OCI-LY3 (cell line): Measurements from ENCODE around the gene RGS6.

Source experiments
- H2AFZ ChIP-seq: fragments of 200-600, 300-600 bp; shearing (Covaris generic); 2 replicates; pipeline ENCODE4 v1.6.0; 2014; ENCODE audit warnings: antibody characterized with exemption, low read depth, low read length
- H3K27ac ChIP-seq: fragments of 200-600, 300-600 bp; sonication (generic); 2 replicates; pipeline ENCODE4 v1.5.1; 2014; ENCODE audit warnings: mild to moderate bottlenecking, low read length, moderate library complexity, mixed read lengths
- H3K27me3 ChIP-seq: fragments of 200-600, 300-600 bp; sonication (generic); 2 replicates; pipeline ENCODE4 v1.6.1; 2014; ENCODE audit warnings: low read depth, low read length, mixed read lengths
- H3K36me3 ChIP-seq: fragments of 200-600, 300-600 bp; sonication (generic); replicated peaks from 2 replicates; pipeline ENCODE3; 2014; ENCODE audit warnings: low read depth, low read length, mixed read lengths
- H3K4me1 ChIP-seq: fragments of 300-600, 200-600 bp; sonication (generic); 2 replicates; pipeline ENCODE4 v1.6.1; 2014; ENCODE audit warnings: low read length, mixed read lengths
- H3K4me2 ChIP-seq: fragments of 200-600, 300-600 bp; sonication (generic); 2 replicates; pipeline ENCODE4 v1.6.1; 2014; ENCODE audit warnings: low read length, mixed read lengths
- H3K4me3 ChIP-seq: fragments of 300-600, 200-600 bp; sonication (generic); 2 replicates; pipeline ENCODE4 v1.5.1; 2014; ENCODE audit warnings: antibody characterized with exemption, mild to moderate bottlenecking, low read length, moderate library complexity
- H3K79me2 ChIP-seq: fragments of 300-600, 200-600 bp; shearing (Covaris generic); 2 replicates; pipeline ENCODE4 v1.6.1; 2014; ENCODE audit warnings: mild to moderate bottlenecking, low read length, mixed read lengths
- H3K9ac ChIP-seq: fragments of 300-600, 200-600 bp; shearing (Covaris generic); 2 replicates; pipeline ENCODE4 v1.6.0; 2014; ENCODE audit warnings: mild to moderate bottlenecking, low read length, moderate library complexity
- H3K9me3 ChIP-seq: fragments of 200-600, 300-600 bp; shearing (Covaris generic); 2 replicates; pipeline ENCODE4 v1.6.1; 2014; ENCODE audit warnings: low read length, mixed read lengths; ENCODE audit not compliant: insufficient read depth
- H4K20me1 ChIP-seq: fragments of 200-600, 300-600 bp; sonication (generic); 2 replicates; pipeline ENCODE4 v1.6.1; 2016; ENCODE audit warnings: low read length, mixed read lengths; ENCODE audit not compliant: insufficient read depth
- EZH2phosphoT487 ChIP-seq: fragments of 200-600 bp; shearing (Covaris generic); IDR thresholded peaks from 2 replicates; pipeline ENCODE4 v1.6.1; 2018; ENCODE audit warnings: antibody characterized with exemption, mixed run types, low read depth
- TF ChIP-seq, protein P1 (sequence below): fragments of 200-600, 300-600 bp; sonication (generic); IDR thresholded peaks from 2 replicates; pipeline ENCODE4 v1.5.1; 2014; ENCODE audit warnings: antibody characterized with exemption, low read length, low read depth

Gene RGS6

DNA sequence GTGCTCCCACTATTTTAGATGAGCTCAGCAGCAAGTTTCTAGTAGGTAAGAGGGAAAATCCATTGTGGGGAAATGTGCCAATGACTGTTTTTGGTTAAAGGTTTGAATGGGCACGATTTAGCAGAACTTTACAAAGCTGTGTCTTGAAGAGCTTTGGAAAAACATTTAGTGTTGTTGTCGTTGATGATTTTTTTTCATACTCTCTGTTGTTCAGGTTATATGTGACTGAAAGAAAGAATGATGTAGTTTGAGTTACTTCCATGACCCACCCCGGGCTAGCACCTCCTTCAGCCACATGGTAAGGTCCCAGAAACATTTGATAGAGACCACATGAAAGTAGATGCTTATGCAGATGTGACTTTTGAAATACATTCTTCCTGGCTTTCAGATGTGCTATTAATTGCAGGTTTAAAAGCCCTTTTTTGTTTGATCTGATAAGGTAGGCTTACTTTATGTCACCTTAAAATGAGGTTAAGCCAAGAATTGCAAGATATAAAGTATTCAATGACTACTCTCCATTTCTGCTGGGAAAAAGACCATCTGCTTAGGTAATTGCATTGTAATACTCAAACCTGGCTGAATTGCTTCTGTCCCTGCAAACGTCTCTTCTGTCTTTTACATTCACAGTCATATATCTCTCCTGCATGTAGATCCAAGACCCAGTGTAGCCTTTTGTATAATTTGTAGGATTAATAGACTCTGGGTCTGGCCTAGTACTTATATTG, 250.6 kb downstream of the RGS6 start:
- no peak overlapping the region for H3K4me3 ChIP-seq
- no peak overlapping the region for H3K4me2 ChIP-seq
- H3K79me2 ChIP-seq = no peaks in the 10 kb centered on the region
- H3K9me3 ChIP-seq = no peaks in the 10 kb centered on the region
- no peak overlapping the region for H2AFZ ChIP-seq
- H3K9ac ChIP-seq = no peak overlapping the region
- no peak overlapping the region for H3K27ac ChIP-seq
- TF ChIP-seq, protein P1, sequence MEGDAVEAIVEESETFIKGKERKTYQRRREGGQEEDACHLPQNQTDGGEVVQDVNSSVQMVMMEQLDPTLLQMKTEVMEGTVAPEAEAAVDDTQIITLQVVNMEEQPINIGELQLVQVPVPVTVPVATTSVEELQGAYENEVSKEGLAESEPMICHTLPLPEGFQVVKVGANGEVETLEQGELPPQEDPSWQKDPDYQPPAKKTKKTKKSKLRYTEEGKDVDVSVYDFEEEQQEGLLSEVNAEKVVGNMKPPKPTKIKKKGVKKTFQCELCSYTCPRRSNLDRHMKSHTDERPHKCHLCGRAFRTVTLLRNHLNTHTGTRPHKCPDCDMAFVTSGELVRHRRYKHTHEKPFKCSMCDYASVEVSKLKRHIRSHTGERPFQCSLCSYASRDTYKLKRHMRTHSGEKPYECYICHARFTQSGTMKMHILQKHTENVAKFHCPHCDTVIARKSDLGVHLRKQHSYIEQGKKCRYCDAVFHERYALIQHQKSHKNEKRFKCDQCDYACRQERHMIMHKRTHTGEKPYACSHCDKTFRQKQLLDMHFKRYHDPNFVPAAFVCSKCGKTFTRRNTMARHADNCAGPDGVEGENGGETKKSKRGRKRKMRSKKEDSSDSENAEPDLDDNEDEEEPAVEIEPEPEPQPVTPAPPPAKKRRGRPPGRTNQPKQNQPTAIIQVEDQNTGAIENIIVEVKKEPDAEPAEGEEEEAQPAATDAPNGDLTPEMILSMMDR = no peak
- no peak for TF ChIP-seq EZH2phosphoT487
- peaks cover 12% of the 10 kb centered on the region for H3K27me3 ChIP-seq
- H3K4me1 ChIP-seq = no peaks in the 10 kb centered on the region
- no peaks in the 10 kb centered on the region for H3K36me3 ChIP-seq
- H4K20me1 ChIP-seq = no peaks in the 10 kb centered on the region

DNA sequence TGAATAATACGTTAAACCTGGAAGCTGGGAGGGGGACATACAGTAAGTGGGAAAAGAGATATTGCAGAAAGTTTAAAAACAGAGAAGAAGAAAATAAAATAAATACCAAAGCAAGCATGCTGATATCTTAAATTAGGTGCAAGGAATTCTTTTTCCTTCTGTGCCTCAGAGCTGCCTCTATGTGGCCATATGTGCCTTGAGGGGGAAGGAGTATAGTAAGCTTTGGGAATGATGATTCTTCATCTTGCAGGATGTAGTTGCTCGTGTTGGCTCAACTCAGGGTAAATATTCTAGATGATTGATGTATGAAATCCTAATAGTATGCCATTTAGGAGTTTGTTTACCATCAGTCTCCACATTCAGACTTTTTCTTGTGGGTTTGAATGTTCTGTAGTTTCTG, 251.4 kb downstream of the RGS6 start:
- H4K20me1 ChIP-seq = no peaks in the 10 kb centered on the region
- H3K27me3 ChIP-seq = peaks cover 9% of the 10 kb centered on the region
- no peak overlapping the region for H3K27ac ChIP-seq
- no peaks in the 10 kb centered on the region for H3K9me3 ChIP-seq
- no peak overlapping the region for H3K9ac ChIP-seq
- H3K79me2 ChIP-seq = no peaks in the 10 kb centered on the region
- no peak overlapping the region for H3K4me3 ChIP-seq
- H3K4me2 ChIP-seq = no peak overlapping the region
- no peak overlapping the region for H2AFZ ChIP-seq
- no peak for TF ChIP-seq EZH2phosphoT487
- TF ChIP-seq, protein P1 = no peak
- H3K36me3 ChIP-seq = no peaks in the 10 kb centered on the region
- H3K4me1 ChIP-seq = no peaks in the 10 kb centered on the region

DNA sequence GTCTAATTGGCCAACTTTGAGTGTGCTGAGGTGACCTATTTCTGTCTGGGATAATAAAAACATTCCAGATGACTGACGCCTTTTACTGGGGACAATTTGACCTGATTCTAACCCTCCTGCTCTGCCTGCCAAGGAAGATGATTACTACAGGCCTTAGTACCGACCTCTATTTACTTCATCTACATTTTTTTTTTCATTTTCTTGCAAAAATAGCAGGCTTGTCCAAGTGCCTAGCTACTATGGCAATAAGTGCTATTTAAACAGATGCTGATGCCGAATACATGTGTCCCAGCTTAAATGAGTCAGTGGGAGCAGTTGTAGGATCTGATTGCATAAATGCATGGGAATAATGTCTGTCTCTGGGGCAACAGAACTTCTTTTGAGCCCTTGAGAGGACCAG, 254.3 kb downstream of the RGS6 start:
- Histone ChIP-seq H3K4me2 (no peak overlapping the region), H3K27me3 (peaks cover 5% of the 10 kb centered on the region), H4K20me1 (no peaks in the 10 kb centered on the region), H3K9ac (no peak overlapping the region), H3K4me1 (no peaks in the 10 kb centered on the region), H2AFZ (no peak overlapping the region), H3K4me3 (no peak overlapping the region), H3K9me3 (no peaks in the 10 kb centered on the region), H3K79me2 (no peaks in the 10 kb centered on the region), H3K36me3 (no peaks in the 10 kb centered on the region), H3K27ac (no peak overlapping the region)
- TF ChIP-seq EZH2phosphoT487 = no peak
- TF ChIP-seq, protein P1 = no peak

DNA sequence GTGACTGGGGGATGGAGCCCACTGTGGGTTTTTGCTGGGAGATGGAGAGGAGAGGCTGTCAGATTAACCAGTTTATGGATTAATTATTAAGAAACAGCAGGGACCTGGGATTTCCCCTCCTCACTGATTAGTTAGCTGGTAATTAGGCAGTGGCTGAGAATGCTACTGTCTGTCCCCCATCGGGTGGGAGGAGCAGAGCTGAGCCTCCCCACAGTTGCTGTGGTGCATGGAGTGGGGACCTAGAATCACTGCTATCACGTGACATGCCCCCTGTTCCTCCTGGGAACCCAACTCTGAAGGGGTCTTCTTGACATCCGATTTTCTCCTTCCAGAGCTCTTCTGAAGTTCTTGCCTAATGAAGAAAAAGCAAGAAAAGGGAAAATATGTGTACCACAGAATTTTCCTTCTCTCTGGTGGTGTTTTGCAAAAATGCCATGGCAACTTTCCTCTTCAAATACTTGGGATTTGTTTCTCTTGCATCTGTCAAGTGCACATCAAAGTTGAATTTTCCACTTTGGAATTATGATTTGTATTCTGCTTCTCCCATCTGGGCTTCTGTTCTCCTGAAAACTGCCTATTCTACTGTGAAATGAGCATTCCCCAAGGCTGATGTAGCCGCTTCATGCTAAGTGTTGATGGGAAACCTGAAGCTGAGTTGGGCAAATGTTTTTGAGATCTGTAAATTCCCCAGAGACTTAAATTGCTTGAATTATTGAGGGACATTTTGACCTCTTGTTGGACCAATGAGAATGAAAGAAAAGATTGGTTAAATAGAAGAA, 264.2 kb downstream of the RGS6 start:
- no peaks in the 10 kb centered on the region for H3K4me1 ChIP-seq
- no peaks in the 10 kb centered on the region for H3K36me3 ChIP-seq
- peaks cover 7% of the 10 kb centered on the region; the same call in 1 of the 2 replicates for H3K27me3 ChIP-seq
- no peak overlapping the region for H3K9ac ChIP-seq
- H3K79me2 ChIP-seq = no peaks in the 10 kb centered on the region
- TF ChIP-seq, protein P1 = no peak
- TF ChIP-seq EZH2phosphoT487 = no peak
- no peaks in the 10 kb centered on the region for H4K20me1 ChIP-seq
- no peak overlapping the region for H3K27ac ChIP-seq
- no peak overlapping the region for H3K4me2 ChIP-seq
- H3K9me3 ChIP-seq = no peaks in the 10 kb centered on the region
- H3K4me3 ChIP-seq = no peak overlapping the region
- no peak overlapping the region for H2AFZ ChIP-seq
